CD4-positive, alpha-beta memory T cell (primary cell): ENCODE results near the gene ARHGAP27. TPM values are rescaled to one million over a fixed set of nuclear protein-coding genes. Genes with fewer than 3 reads are reported as not detected.
"Not testable (repeated sequence)": the region's sequence is repeated elsewhere in the genome, so short reads cannot be mapped to it uniquely, and the experiment has no call there.

Experiments
- CTCF ChIA-PET: fragments of 350-600 bp; sonication (Branson Sonifier 250); formaldehyde crosslinking; loops from one replicate; lab custom pipeline; 2021; ENCODE audit warnings: inconsistent platforms; ENCODE audit not compliant: partially characterized antibody; lab: Charles Lee
- POLR2A ChIA-PET: fragments of 350-600 bp; sonication (Branson Sonifier 250); formaldehyde crosslinking; loops from one replicate; lab custom pipeline; 2021; ENCODE audit not compliant: partially characterized antibody; lab: Charles Lee
- DNase-seq, 5 donors: peaks; one replicate each; pipeline versions ENCODE4 v3.0.0 to v3.0.0-alpha.2; 2020 to 2022; ENCODE audit warnings: mixed read lengths in 1 of 5
- H3K27ac ChIP-seq: one replicate; pipeline ENCODE4 v1.7.0; 2013; ENCODE audit warnings: low read depth, low read length
- H3K27me3 ChIP-seq: 2 replicates; pipeline ENCODE4 v1.7.0; 2013; ENCODE audit warnings: mild to moderate bottlenecking, low read length, moderate library complexity; ENCODE audit not compliant: insufficient read depth
- H3K36me3 ChIP-seq: 2 replicates; pipeline ENCODE4 v1.7.0; 2013; ENCODE audit warnings: mild to moderate bottlenecking, low read length, moderate library complexity; ENCODE audit not compliant: insufficient read depth
- H3K4me1 ChIP-seq: 2 replicates; pipeline ENCODE4 v1.7.0; 2013; ENCODE audit warnings: mild to moderate bottlenecking, low read length, moderate library complexity; ENCODE audit not compliant: insufficient read depth
- H3K4me3 ChIP-seq, 2 donors: one replicate each; pipeline ENCODE4 v1.7.0; 2013; ENCODE audit warnings: low read length in 2 of 2, mild to moderate bottlenecking in 1 of 2
- H3K9me3 ChIP-seq, 2 donors: one replicate each; pipeline ENCODE4 v1.7.0; 2013; ENCODE audit warnings: low read length in 2 of 2, control low read depth in 1 of 2; ENCODE audit not compliant: control insufficient read depth in 1 of 2
- H3K27ac Mint-ChIP-seq, 7 donors: one replicate each; pipeline ENCODE4 v1.8.0; 2020 to 2021; ENCODE audit warnings: mixed read lengths in 7 of 7, mild to moderate bottlenecking in 6 of 7, inconsistent platforms in 3 of 7, moderate library complexity in 3 of 7
- H3K27me3 Mint-ChIP-seq, 2 donors: one replicate each; pipeline ENCODE4 v1.8.0; 2020 to 2021; ENCODE audit warnings: mixed read lengths in 2 of 2
- H3K36me3 Mint-ChIP-seq, 2 donors: one replicate each; pipeline ENCODE4 v1.8.0; 2020 to 2021; ENCODE audit warnings: mixed read lengths in 2 of 2, inconsistent platforms in 1 of 2, mild to moderate bottlenecking in 1 of 2
- H3K4me1 Mint-ChIP-seq, 4 donors: one replicate each; pipeline ENCODE4 v1.8.0; 2020 to 2021; ENCODE audit warnings: mixed read lengths in 4 of 4, mild to moderate bottlenecking in 1 of 4
- H3K4me3 Mint-ChIP-seq, 8 donors: one replicate each; pipeline ENCODE4 v1.8.0; 2020 to 2021; ENCODE audit warnings: mixed read lengths in 8 of 8, mild to moderate bottlenecking in 7 of 8, moderate library complexity in 6 of 8, inconsistent platforms in 3 of 8
- H3K9me3 Mint-ChIP-seq, 8 donors: one replicate each; pipeline ENCODE4 v1.8.0; 2020 to 2021; ENCODE audit warnings: mixed read lengths in 8 of 8, mild to moderate bottlenecking in 5 of 8, inconsistent platforms in 3 of 8, moderate library complexity in 1 of 8
- intact Hi-C: fragments of 100-400 bp; cut with micrococcal nuclease; formaldehyde crosslinking; loops from one replicate; pipeline ENCODE4 v1.15.1; 2023
- polyA plus RNA-seq, 2 donors: library from polyadenylated mRNA; unstranded; fragments of 300-500 nt; fragmentation: Illumina TruSeq; gene quantifications; one replicate each; pipeline ENCODE4 v1.2.3, GENCODE V29; 2021
- total RNA-seq, 2 experiments: library from RNA; stranded (reverse); gene quantifications; one replicate each; pipeline ENCODE4 v1.2.3, GENCODE V29; 2021

Gene ARHGAP27
- total and polyA plus RNA-seq, 4 experiments from 2014 or later: 23.0 to 113 (median 69.4) TPM

GRCh38 chr17:45451131-45451530 lies 18.5 kb upstream of the ARHGAP27 start:
- Mint-ChIP-seq H3K9me3 (no peaks in the 10 kb centered on the region), H3K4me3 (no peak overlapping the region), H3K27me3 (no peaks in the 10 kb centered on the region), H3K27ac (no peak overlapping the region), H3K4me1 (peaks cover 4 to 13% (median 9%) of the 10 kb centered on the region in 4 donors), H3K36me3 (peaks cover 17 to 27% of the 10 kb centered on the region in 2 donors)
- no peaks in the 10 kb centered on the region for H3K4me1 ChIP-seq
- CTCF ChIA-PET: no interaction called here
- no peaks in the 10 kb centered on the region for H3K9me3 ChIP-seq
- no peak overlapping the region for H3K27ac ChIP-seq
- DNase-seq: no peak
- POLR2A ChIA-PET: no interaction called here
- no peaks in the 10 kb centered on the region for H3K27me3 ChIP-seq
- H3K36me3 ChIP-seq: no peaks in the 10 kb centered on the region
- intact Hi-C loops: no loop called here
- no peak overlapping the region for H3K4me3 ChIP-seq

- Mint-ChIP-seq H3K27ac (peak overlapping the region in 2 of 7 donors; percentile 74 to 81), H3K36me3 (peaks cover 11 to 26% of the 10 kb centered on the region in 2 donors), H3K4me1 (peaks cover 8 to 24% (median 16%) of the 10 kb centered on the region in 4 donors)
- CTCF ChIA-PET, POLR2A ChIA-PET, H3K4me3 Mint-ChIP-seq, H3K9me3 Mint-ChIP-seq, intact Hi-C loops, H3K4me1 ChIP-seq, H3K27ac ChIP-seq, H3K4me3 ChIP-seq, DNase-seq, H3K9me3 ChIP-seq, H3K27me3 Mint-ChIP-seq, H3K36me3 ChIP-seq, H3K27me3 ChIP-seq: not testable (repeated sequence)
Observed at GRCh38 chr17:45449708-45450329, 17.1 kb upstream of the ARHGAP27 start.

GRCh38 chr17:45449260-45449659 lies 16.6 kb upstream of the ARHGAP27 start:
- CTCF ChIA-PET, H3K36me3 ChIP-seq: not testable (repeated sequence)

GRCh38 chr17:45448483-45448882 lies 15.8 kb upstream of the ARHGAP27 start:
- H3K36me3 ChIP-seq, intact Hi-C loops: not testable (repeated sequence)
- H3K4me1 Mint-ChIP-seq: peaks cover 8 to 24% (median 16%) of the 10 kb centered on the region in 4 donors

More at GRCh38 chr17:45449260-45449659, 16.6 kb upstream of the ARHGAP27 start:
- Mint-ChIP-seq H3K27ac (peak overlapping the region in 1 of 7 donors; percentile 74), H3K4me1 (peaks cover 8 to 24% (median 16%) of the 10 kb centered on the region in 4 donors), H3K36me3 (peaks cover 6 to 22% of the 10 kb centered on the region in 2 donors)
- POLR2A ChIA-PET, H3K4me3 Mint-ChIP-seq, H3K9me3 Mint-ChIP-seq, H3K27ac ChIP-seq, H3K9me3 ChIP-seq, H3K27me3 Mint-ChIP-seq, H3K27me3 ChIP-seq, H3K4me1 ChIP-seq, DNase-seq, intact Hi-C loops, H3K4me3 ChIP-seq: not testable (repeated sequence)

GRCh38 chr17:45448066-45448465 lies 15.4 kb upstream of the ARHGAP27 start:
- H3K4me1 ChIP-seq, H3K9me3 ChIP-seq, H3K27me3 Mint-ChIP-seq, H3K4me3 Mint-ChIP-seq, DNase-seq, H3K27ac ChIP-seq, H3K27me3 ChIP-seq, H3K4me3 ChIP-seq, CTCF ChIA-PET, intact Hi-C loops, H3K36me3 ChIP-seq, H3K9me3 Mint-ChIP-seq, POLR2A ChIA-PET: not testable (repeated sequence)
- H3K27ac Mint-ChIP-seq: peak overlapping the region in 5 of 7 donors; percentile 3 to 66 (median 51)
- H3K4me1 Mint-ChIP-seq: peaks cover 8 to 24% (median 16%) of the 10 kb centered on the region in 4 donors
- H3K36me3 Mint-ChIP-seq: peaks cover 6 to 22% of the 10 kb centered on the region in 2 donors

More at GRCh38 chr17:45448483-45448882, 15.8 kb upstream of the ARHGAP27 start:
- H3K27me3 ChIP-seq, H3K9me3 Mint-ChIP-seq, H3K4me3 Mint-ChIP-seq, H3K4me1 ChIP-seq, H3K27ac ChIP-seq, H3K4me3 ChIP-seq, DNase-seq, POLR2A ChIA-PET, H3K27me3 Mint-ChIP-seq, CTCF ChIA-PET, H3K9me3 ChIP-seq: not testable (repeated sequence)
- peak overlapping the region in 4 of 7 donors; percentile 50 to 66 (median 58) for H3K27ac Mint-ChIP-seq
- H3K36me3 Mint-ChIP-seq: peaks cover 6 to 22% of the 10 kb centered on the region in 2 donors

GRCh38 chr17:45447650-45448049 lies 15.0 kb upstream of the ARHGAP27 start:
- H3K27ac ChIP-seq, H3K4me3 Mint-ChIP-seq, H3K36me3 ChIP-seq, H3K27me3 ChIP-seq, POLR2A ChIA-PET, H3K9me3 Mint-ChIP-seq, H3K9me3 ChIP-seq, CTCF ChIA-PET, H3K4me1 ChIP-seq, H3K4me3 ChIP-seq, intact Hi-C loops, H3K27me3 Mint-ChIP-seq, DNase-seq: not testable (repeated sequence)
- H3K27ac Mint-ChIP-seq: peak overlapping the region in 2 of 7 donors; percentile 51 to 57
- peaks cover 8 to 24% (median 16%) of the 10 kb centered on the region in 4 donors for H3K4me1 Mint-ChIP-seq
- peaks cover 6 to 19% of the 10 kb centered on the region in 2 donors for H3K36me3 Mint-ChIP-seq

- H3K27me3 Mint-ChIP-seq, DNase-seq, H3K9me3 ChIP-seq, H3K4me3 Mint-ChIP-seq, H3K36me3 ChIP-seq, H3K9me3 Mint-ChIP-seq, CTCF ChIA-PET, H3K4me1 ChIP-seq, intact Hi-C loops, POLR2A ChIA-PET, H3K27ac ChIP-seq, H3K27me3 ChIP-seq, H3K4me3 ChIP-seq: not testable (repeated sequence)
- Mint-ChIP-seq H3K4me1 (peaks cover 8 to 24% (median 16%) of the 10 kb centered on the region in 4 donors), H3K27ac (peak overlapping the region in 3 of 7 donors; percentile 29 to 57 (median 51)), H3K36me3 (peaks cover 6 to 18% of the 10 kb centered on the region in 2 donors)
Observed at GRCh38 chr17:45446872-45447625, 14.4 kb upstream of the ARHGAP27 start.
